Stimulated activated CD4-positive, alpha-beta T cell treated with anti-CD3 and anti-CD28 coated beads, Interleukin-2, amount 100 ng/mL, for 48 hours (primary cell): ENCODE results near the gene TMEM125.
A peak's percentile ranks its signal among the peaks of the same experiment; 100 is the strongest.

Source experiments
- DNase-seq, 2 donors: peaks; one replicate each; pipeline ENCODE4 v3.0.0-alpha.2; 2020

The TMEM125 gene

GRCh38 chr1:43269627-43270375 is at the start of gene TMEM125:
Gene TMEM125, plus strand, starts transcription at chr1:43269983. Its CDS starts 2,740 bp downstream, at chr1:43272723.
- DNase-seq: no peak

- DNase-seq: no peak
Measured at GRCh38 chr1:43220905-43221778, 48.6 kb upstream of the TMEM125 start.

GRCh38 chr1:43221797-43222196 is 48.0 kb upstream of the TMEM125 start:
- DNase-seq: no peak

GRCh38 chr1:43222879-43223278 is 46.9 kb upstream of the TMEM125 start:
- DNase-seq: no peak

- no peak for DNase-seq
Measured at GRCh38 chr1:43225168-43225567, 44.6 kb upstream of the TMEM125 start.

- DNase-seq: peak; percentile 90
Measured at GRCh38 chr1:43227143-43227764, 42.5 kb upstream of the TMEM125 start.

GRCh38 chr1:43229826-43230780 is 39.7 kb upstream of the TMEM125 start:
- no peak for DNase-seq

- DNase-seq: no peak
Measured at GRCh38 chr1:43232074-43232473, 37.7 kb upstream of the TMEM125 start.

- DNase-seq: no peak
Measured at GRCh38 chr1:43232482-43232881, 37.3 kb upstream of the TMEM125 start.

- DNase-seq: no peak
Measured at GRCh38 chr1:43233631-43234030, 36.2 kb upstream of the TMEM125 start.

GRCh38 chr1:43234267-43234666 is 35.5 kb upstream of the TMEM125 start:
- no peak for DNase-seq

- no peak for DNase-seq
Measured at GRCh38 chr1:43235040-43235439, 34.7 kb upstream of the TMEM125 start.

GRCh38 chr1:43235451-43236121 is 34.2 kb upstream of the TMEM125 start:
- DNase-seq: no peak

- no peak for DNase-seq
Measured at GRCh38 chr1:43237121-43237520, 32.7 kb upstream of the TMEM125 start.

GRCh38 chr1:43238085-43238484 is 31.7 kb upstream of the TMEM125 start:
- peak; percentile 11 to 22 for DNase-seq

- DNase-seq: no peak
Measured at GRCh38 chr1:43238991-43239469, 30.8 kb upstream of the TMEM125 start.

- DNase-seq: no peak
Measured at GRCh38 chr1:43239484-43239883, 30.3 kb upstream of the TMEM125 start.

- DNase-seq: no peak
Measured at GRCh38 chr1:43241413-43241836, 28.4 kb upstream of the TMEM125 start.

- no peak for DNase-seq
Measured at GRCh38 chr1:43243299-43243698, 26.5 kb upstream of the TMEM125 start.

GRCh38 chr1:43246466-43247213 is 23.1 kb upstream of the TMEM125 start:
- DNase-seq: no peak
